H9 (cell line): ENCODE measurements around the gene ZFYVE28. TPM values are rescaled to one million over a fixed set of nuclear protein-coding genes. Genes with fewer than 3 reads are reported as not detected.

Experiments used
- DNase-seq: peaks from one replicate; pipeline ENCODE4 v3.0.0-alpha.2; 2017
- H2AFZ ChIP-seq: one replicate; pipeline ENCODE4 v1.6.1; 2013; ENCODE audit warnings: mild to moderate bottlenecking, low read length, control low read depth, moderate library complexity
- H2AK5ac ChIP-seq: 2 replicates; pipeline ENCODE4 v1.6.1; 2013; ENCODE audit warnings: low read length, control low read depth, mixed read lengths; ENCODE audit not compliant: insufficient read length
- H2BK120ac ChIP-seq: one replicate; pipeline ENCODE4 v1.6.1; 2013; ENCODE audit warnings: low read depth, mild to moderate bottlenecking, low read length, control low read depth, inconsistent platforms; ENCODE audit not compliant: poor library complexity, severe bottlenecking
- H2BK12ac ChIP-seq: 2 replicates; pipeline ENCODE4 v1.6.1; 2013; ENCODE audit warnings: low read length, control low read depth, mixed read lengths, low read depth; ENCODE audit not compliant: insufficient read length
- H2BK15ac ChIP-seq: 2 replicates; pipeline ENCODE4 v1.6.1; 2013; ENCODE audit warnings: low read depth, low read length, control low read depth
- H2BK20ac ChIP-seq: one replicate; pipeline ENCODE4 v1.6.1; 2013; ENCODE audit warnings: low read depth, mild to moderate bottlenecking, low read length, control low read depth, inconsistent platforms; ENCODE audit not compliant: poor library complexity, severe bottlenecking
- H2BK5ac ChIP-seq: 2 replicates; pipeline ENCODE4 v1.6.1; 2013; ENCODE audit warnings: low read length, control low read depth, mixed read lengths; ENCODE audit not compliant: insufficient read length
- H3K14ac ChIP-seq: 2 replicates; pipeline ENCODE4 v1.6.1; 2013; ENCODE audit warnings: low read length, control low read depth; ENCODE audit not compliant: insufficient read depth
- H3K18ac ChIP-seq: 2 replicates; pipeline ENCODE4 v1.6.1; 2013; ENCODE audit warnings: low read depth, mild to moderate bottlenecking, mixed read lengths, low read length, control low read depth; ENCODE audit not compliant: insufficient read length
- H3K23ac ChIP-seq: 2 replicates; pipeline ENCODE4 v1.6.1; 2013; ENCODE audit warnings: low read length, control low read depth, mixed read lengths, low read depth; ENCODE audit not compliant: insufficient read length
- H3K23me2 ChIP-seq: 2 replicates; pipeline ENCODE4 v1.6.1; 2013; ENCODE audit warnings: low read depth, mild to moderate bottlenecking, mixed read lengths, low read length, control low read depth; ENCODE audit not compliant: insufficient read length, poor library complexity, severe bottlenecking
- H3K27ac ChIP-seq: 2 replicates; pipeline ENCODE4 v1.5.1; 2013; ENCODE audit warnings: low read length, control low read depth, mixed read lengths, low read depth; ENCODE audit not compliant: insufficient read length
- H3K27me3 ChIP-seq: 2 replicates; pipeline ENCODE4 v1.6.1; 2013; ENCODE audit warnings: low read length, control low read depth, inconsistent platforms; ENCODE audit not compliant: insufficient read depth
- H3K4ac ChIP-seq: 2 replicates; pipeline ENCODE4 v1.6.1; 2013; ENCODE audit warnings: low read depth, mild to moderate bottlenecking, control low read depth, inconsistent platforms, low read length, moderate library complexity
- H3K4me1 ChIP-seq: 2 replicates; pipeline ENCODE4 v1.6.1; 2013; ENCODE audit warnings: low read length, control low read depth, inconsistent platforms; ENCODE audit not compliant: insufficient read depth
- H3K4me2 ChIP-seq: 2 replicates; pipeline ENCODE4 v1.6.1; 2013; ENCODE audit warnings: low read length, control low read depth, mixed read lengths; ENCODE audit not compliant: insufficient read length, insufficient read depth
- H3K56ac ChIP-seq: 2 replicates; pipeline ENCODE4 v1.6.1; 2013; ENCODE audit warnings: low read depth, mild to moderate bottlenecking, mixed read lengths, low read length, control low read depth; ENCODE audit not compliant: insufficient read length
- H3K79me1 ChIP-seq: 2 replicates; pipeline ENCODE4 v1.6.1; 2013; ENCODE audit warnings: low read depth, mild to moderate bottlenecking, moderate library complexity, low read length, control low read depth, inconsistent platforms; ENCODE audit not compliant: insufficient read depth, poor library complexity, severe bottlenecking
- H3K79me2 ChIP-seq: 2 replicates; pipeline ENCODE4 v1.6.1; 2013; ENCODE audit warnings: low read length, control low read depth, inconsistent platforms; ENCODE audit not compliant: insufficient read depth
- H3K9ac ChIP-seq: 2 replicates; pipeline ENCODE4 v1.6.1; 2013; ENCODE audit warnings: low read length, control low read depth, mixed read lengths; ENCODE audit not compliant: insufficient read length; ENCODE audit errors: extremely low read depth
- H3K9me3 ChIP-seq: one replicate; pipeline ENCODE4 v1.6.1; 2013; ENCODE audit warnings: low read depth, low read length, inconsistent platforms; ENCODE audit not compliant: control insufficient read depth
- H3T11ph ChIP-seq: one replicate; pipeline ENCODE4 v1.6.1; 2013; ENCODE audit warnings: mild to moderate bottlenecking, low read length, control low read depth, inconsistent platforms
- H4K20me1 ChIP-seq: one replicate; pipeline ENCODE4 v1.6.1; 2013; ENCODE audit not compliant: control insufficient read depth, insufficient read length, insufficient read depth
- H4K5ac ChIP-seq: 2 replicates; pipeline ENCODE4 v1.6.1; 2013; ENCODE audit warnings: low read depth, mild to moderate bottlenecking, mixed read lengths, low read length, control low read depth; ENCODE audit not compliant: insufficient read length
- H4K8ac ChIP-seq: replicated peaks from 2 replicates; pipeline ENCODE4 v1.6.1; 2013; ENCODE audit warnings: low read length, control low read depth, mixed read lengths, low read depth; ENCODE audit not compliant: insufficient read length
- H4K91ac ChIP-seq: 2 replicates; pipeline ENCODE4 v1.6.1; 2013; ENCODE audit warnings: low read depth, mild to moderate bottlenecking, moderate library complexity, mixed read lengths, low read length, control low read depth; ENCODE audit not compliant: insufficient read length
- H3K27ac Mint-ChIP-seq, 3 experiments: 2 replicates in 2 of 3; 3 replicates in 1 of 3; pipeline ENCODE4 v1.8.0; 2020 to 2021; ENCODE audit warnings: mixed read lengths in 3 of 3, mild to moderate bottlenecking in 1 of 3, moderate library complexity in 1 of 3
- H3K27me3 Mint-ChIP-seq: 2 replicates; pipeline ENCODE4 v1.8.0; 2021; ENCODE audit warnings: low read depth, mild to moderate bottlenecking, moderate library complexity, mixed read lengths
- H3K36me3 Mint-ChIP-seq, 3 experiments: 2 replicates in 2 of 3; 3 replicates in 1 of 3; pipeline ENCODE4 v1.8.0; 2020 to 2021; ENCODE audit warnings: low read depth in 3 of 3, mixed read lengths in 3 of 3; ENCODE audit not compliant: insufficient read depth in 1 of 3
- H3K4me1 Mint-ChIP-seq, 2 experiments: 2 replicates each; pipeline ENCODE4 v1.8.0; 2020; ENCODE audit warnings: mixed read lengths in 2 of 2
- H3K4me3 Mint-ChIP-seq, 2 experiments: 2 replicates in 1 of 2; 3 replicates in 1 of 2; pipeline ENCODE4 v1.8.0; 2020 to 2021; ENCODE audit warnings: mild to moderate bottlenecking in 2 of 2, mixed read lengths in 2 of 2, moderate library complexity in 1 of 2
- H3K9me3 Mint-ChIP-seq, 2 experiments: 2 replicates in 1 of 2; 3 replicates in 1 of 2; pipeline ENCODE4 v1.8.0; 2020; ENCODE audit warnings: mild to moderate bottlenecking in 2 of 2, mixed read lengths in 2 of 2, moderate library complexity in 1 of 2
- WGBS: extraction: QIAGEN DNeasy Blood & Tissue Kit; methylation state at CpG from one replicate; pipeline ENCODE4 v1.1.7; 2013; ENCODE audit warnings: missing lambda C conversion rate, low lambda C conversion rate, mixed read lengths; ENCODE audit not compliant: insufficient read length; ENCODE audit errors: extremely low coverage; 5-methylcytosine and 5-hydroxymethylcytosine counted together
- total RNA-seq: library from RNA; stranded (reverse); gene quantifications from 2 replicates; pipeline ENCODE4 v1.2.1, GENCODE V29; 2021
- TF ChIP-seq, protein P1 (sequence below): fragments of 200-600 bp; sonication (generic); conservative IDR thresholded peaks from 3 replicates; pipeline ENCODE4 v1.8.0; 2021; ENCODE audit warnings: antibody characterized with exemption, mild to moderate bottlenecking

Gene ZFYVE28
- total RNA-seq, 1 experiment from 2014 or later, result 0.98 TPM

DNA sequence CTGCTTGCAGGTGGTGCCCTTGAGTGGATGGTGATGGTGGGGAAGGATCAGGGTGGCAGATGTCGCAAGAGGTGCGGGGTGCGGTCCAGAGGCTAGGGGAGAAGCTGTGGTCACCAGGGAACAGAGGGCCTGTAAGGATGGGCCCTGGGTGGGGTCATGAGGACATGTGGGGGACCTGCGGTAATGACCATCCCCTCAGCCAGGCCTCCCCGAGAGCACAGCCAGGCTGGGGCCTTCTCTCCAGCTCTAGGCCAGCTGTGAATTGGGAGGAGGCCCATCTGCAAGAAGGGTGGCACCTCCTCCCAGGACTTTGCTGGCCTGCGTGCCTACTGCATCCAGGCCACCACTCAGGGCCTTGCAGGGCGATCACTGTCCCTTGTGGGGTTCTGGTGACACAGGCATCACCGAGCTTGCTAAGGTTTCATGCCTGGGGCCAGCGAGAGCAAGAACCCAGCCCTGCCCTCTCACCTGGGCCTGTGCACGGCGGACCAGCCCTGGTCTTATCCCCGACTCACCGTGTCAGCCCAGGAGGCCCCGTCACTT lies 122.5 kb downstream of the ZFYVE28 start:
- Histone ChIP-seq H4K20me1 (no peaks in the 10 kb centered on the region), H3K18ac (no peak overlapping the region), H4K91ac (no peak overlapping the region), H3K79me1 (no peaks in the 10 kb centered on the region), H3K9me3 (no peaks in the 10 kb centered on the region), H3K23me2 (no peaks in the 10 kb centered on the region), H4K5ac (no peak overlapping the region), H3K56ac (no peak overlapping the region), H3K79me2 (no peaks in the 10 kb centered on the region), H2BK120ac (no peak overlapping the region), H3K9ac (no peak overlapping the region), H3K14ac (no peak overlapping the region; the same call in 1 of the 2 replicates), H3T11ph (no peak overlapping the region), H2BK5ac (no peak overlapping the region), H4K8ac (no peak overlapping the region), H3K27ac (no peak overlapping the region), H2AK5ac (no peak overlapping the region), H2BK20ac (no peak overlapping the region), H3K23ac (no peak overlapping the region), H3K4me1 (no peaks in the 10 kb centered on the region), H2AFZ (no peak overlapping the region), H2BK12ac (no peak overlapping the region), H2BK15ac (no peak overlapping the region), H3K4ac (no peak overlapping the region), H3K4me2 (no peak overlapping the region), H3K27me3 (no peaks in the 10 kb centered on the region)
- no peaks in the 10 kb centered on the region; the same call in none of the 2 replicates for H3K27me3 Mint-ChIP-seq
- TF ChIP-seq, protein P1, sequence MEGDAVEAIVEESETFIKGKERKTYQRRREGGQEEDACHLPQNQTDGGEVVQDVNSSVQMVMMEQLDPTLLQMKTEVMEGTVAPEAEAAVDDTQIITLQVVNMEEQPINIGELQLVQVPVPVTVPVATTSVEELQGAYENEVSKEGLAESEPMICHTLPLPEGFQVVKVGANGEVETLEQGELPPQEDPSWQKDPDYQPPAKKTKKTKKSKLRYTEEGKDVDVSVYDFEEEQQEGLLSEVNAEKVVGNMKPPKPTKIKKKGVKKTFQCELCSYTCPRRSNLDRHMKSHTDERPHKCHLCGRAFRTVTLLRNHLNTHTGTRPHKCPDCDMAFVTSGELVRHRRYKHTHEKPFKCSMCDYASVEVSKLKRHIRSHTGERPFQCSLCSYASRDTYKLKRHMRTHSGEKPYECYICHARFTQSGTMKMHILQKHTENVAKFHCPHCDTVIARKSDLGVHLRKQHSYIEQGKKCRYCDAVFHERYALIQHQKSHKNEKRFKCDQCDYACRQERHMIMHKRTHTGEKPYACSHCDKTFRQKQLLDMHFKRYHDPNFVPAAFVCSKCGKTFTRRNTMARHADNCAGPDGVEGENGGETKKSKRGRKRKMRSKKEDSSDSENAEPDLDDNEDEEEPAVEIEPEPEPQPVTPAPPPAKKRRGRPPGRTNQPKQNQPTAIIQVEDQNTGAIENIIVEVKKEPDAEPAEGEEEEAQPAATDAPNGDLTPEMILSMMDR, result no peak
- H3K4me3 Mint-ChIP-seq, result no peak overlapping the region; a peak in 1 of 5 replicates
- peaks cover 6 to 8% of the 10 kb centered on the region in 2 experiments for H3K9me3 Mint-ChIP-seq
- peaks cover 3 to 12% of the 10 kb centered on the region in 2 experiments; a peak in 3 of 4 replicates for H3K4me1 Mint-ChIP-seq
- H3K36me3 Mint-ChIP-seq, result peaks cover 0 to 4% (median 2%) of the 10 kb centered on the region in 3 experiments; a peak in 2 of 7 replicates
- WGBS, result no CpG with 5 or more reads among the region's 14 CpGs
- DNase-seq, result no peak
- H3K27ac Mint-ChIP-seq, result no peak overlapping the region; a peak in 1 of 7 replicates
